GM23338 (cell line): ENCODE data around the gene NIPA2. TPM values are rescaled to one million over a fixed set of nuclear protein-coding genes. Genes with fewer than 3 reads are reported as not detected.

ENCODE experiments used
- ATAC-seq: fragments of 200-7000 bp; cut with Tn5 transposase; 3 replicates; pipeline ENCODE4 v1.9.1; 2020
- DNase-seq: peaks from one replicate; pipeline ENCODE4 v3.0.0-alpha.2; 2015; ENCODE audit warnings: low spot score
- H2AFZ ChIP-seq: fragments of 200-600 bp; sonication (generic); 2 replicates; pipeline ENCODE4 v1.8.0; 2016; ENCODE audit warnings: antibody characterized with exemption, mild to moderate bottlenecking, moderate library complexity
- H3F3A ChIP-seq: fragments of 200-600 bp; sonication (generic); replicated peaks from 2 replicates; pipeline ENCODE4 v1.8.0; 2017; ENCODE audit warnings: antibody characterized with exemption, mixed run types, low read depth
- H3K27ac ChIP-seq: fragments of 200-600 bp; sonication (generic); 2 replicates; pipeline ENCODE4 v1.6.1; 2016; ENCODE audit warnings: low read depth
- H3K27me3 ChIP-seq: fragments of 200-600 bp; sonication (generic); 2 replicates; pipeline ENCODE4 v1.8.0; 2016; ENCODE audit warnings: mild to moderate bottlenecking, mixed run types, moderate library complexity; ENCODE audit not compliant: insufficient read depth
- H3K36me3 ChIP-seq: fragments of 200-600 bp; sonication (generic); 2 replicates; pipeline ENCODE4 v1.8.0; 2016; ENCODE audit warnings: mild to moderate bottlenecking; ENCODE audit not compliant: insufficient read depth
- H3K4me1 ChIP-seq: fragments of 200-600 bp; sonication (generic); 2 replicates; pipeline ENCODE4 v1.8.0; 2016; ENCODE audit warnings: mild to moderate bottlenecking, moderate library complexity; ENCODE audit not compliant: insufficient read depth
- H3K4me2 ChIP-seq: fragments of 200-600 bp; sonication (generic); 2 replicates; pipeline ENCODE4 v1.7.1; 2017; ENCODE audit warnings: mixed run types
- H3K4me3 ChIP-seq: fragments of 200-600 bp; sonication (generic); 2 replicates; pipeline ENCODE4 v1.6.1; 2016; ENCODE audit warnings: mixed run types
- H3K79me2 ChIP-seq: fragments of 200-600 bp; sonication (generic); replicated peaks from 2 replicates; pipeline ENCODE4 v1.8.0; 2017; ENCODE audit warnings: mild to moderate bottlenecking; ENCODE audit not compliant: insufficient read depth
- H3K9me2 ChIP-seq: fragments of 200-600 bp; sonication (generic); 2 replicates; pipeline ENCODE4 v1.8.0; 2017; ENCODE audit not compliant: insufficient read depth
- H4K20me1 ChIP-seq: fragments of 200-600 bp; sonication (generic); replicated peaks from 2 replicates; pipeline ENCODE4 v1.8.0; 2017; ENCODE audit warnings: mild to moderate bottlenecking; ENCODE audit not compliant: insufficient read depth
- H3K27ac Mint-ChIP-seq: 2 replicates; pipeline ENCODE4 v1.8.0; 2020; ENCODE audit warnings: inconsistent platforms, mild to moderate bottlenecking, moderate library complexity, mixed read lengths
- H3K27me3 Mint-ChIP-seq: 3 replicates; pipeline ENCODE4 v1.8.0; 2022; ENCODE audit warnings: low read depth, mild to moderate bottlenecking, moderate library complexity, mixed read lengths, inconsistent platforms; ENCODE audit not compliant: insufficient read depth, poor library complexity
- H3K36me3 Mint-ChIP-seq: 3 replicates; pipeline ENCODE4 v1.8.0; 2021; ENCODE audit warnings: low read depth, mild to moderate bottlenecking, inconsistent platforms, moderate library complexity, mixed read lengths
- H3K4me1 Mint-ChIP-seq: 3 replicates; pipeline ENCODE4 v1.8.0; 2020; ENCODE audit warnings: mild to moderate bottlenecking, inconsistent platforms, mixed read lengths
- H3K4me3 Mint-ChIP-seq: 3 replicates; pipeline ENCODE4 v1.8.0; 2021; ENCODE audit warnings: moderate library complexity, mild to moderate bottlenecking, inconsistent platforms, mixed read lengths
- H3K9me3 Mint-ChIP-seq: 3 replicates; pipeline ENCODE4 v1.8.0; 2020; ENCODE audit warnings: moderate library complexity, mild to moderate bottlenecking, inconsistent platforms, mixed read lengths
- CREB1 ChIP-seq: fragments of 250-450 bp; sonication (Bioruptor Pico); IDR thresholded peaks from 2 replicates; pipeline ENCODE4 v1.5.0; 2020; ENCODE audit warnings: low read depth, mild to moderate bottlenecking, moderate library complexity
- ETS1 ChIP-seq: IDR thresholded peaks from 2 replicates; pipeline ENCODE4 v1.6.1; 2016; ENCODE audit warnings: antibody characterized with exemption
- EZH2 ChIP-seq: fragments of 200-600 bp; sonication (generic); IDR thresholded peaks from one replicate; pipeline ENCODE4 v1.8.0; 2017; ENCODE audit warnings: antibody characterized with exemption, mild to moderate bottlenecking, low read depth; ENCODE audit not compliant: unreplicated experiment
- EZH2phosphoT487 ChIP-seq: fragments of 200-600 bp; sonication (generic); IDR thresholded peaks from one replicate; pipeline ENCODE4 v1.8.1; 2018; ENCODE audit warnings: antibody characterized with exemption; ENCODE audit not compliant: unreplicated experiment
- JUNB ChIP-seq: IDR thresholded peaks from one replicate; pipeline ENCODE4 v1.6.1; 2016; ENCODE audit warnings: antibody characterized with exemption; ENCODE audit not compliant: unreplicated experiment
- NANOG ChIP-seq: IDR thresholded peaks from 2 replicates; pipeline ENCODE4 v1.6.1; 2016; ENCODE audit warnings: antibody characterized with exemption, borderline replicate concordance
- POLR2AphosphoS5 ChIP-seq: IDR thresholded peaks from 2 replicates; pipeline ENCODE4 v1.6.1; 2016; ENCODE audit warnings: antibody characterized with exemption, low read depth
- REST ChIP-seq: IDR thresholded peaks from one replicate; pipeline ENCODE4 v1.6.1; 2018; ENCODE audit warnings: antibody characterized with exemption; ENCODE audit not compliant: unreplicated experiment
- ZNF114 ChIP-seq: fragments of 250-450 bp; sonication (Bioruptor Pico); IDR thresholded peaks from 2 replicates; pipeline ENCODE4 v1.5.0; 2020; ENCODE audit warnings: mild to moderate bottlenecking, moderate library complexity
- ZNF331 ChIP-seq: fragments of 250-450 bp; sonication (Bioruptor Pico); IDR thresholded peaks from 2 replicates; pipeline ENCODE4 v1.5.0; 2020; ENCODE audit warnings: low read depth, mild to moderate bottlenecking, moderate library complexity
- ZNF462 ChIP-seq: fragments of 250-450 bp; sonication (Bioruptor Pico); IDR thresholded peaks from 2 replicates; pipeline ENCODE4 v1.5.0; 2020; ENCODE audit warnings: mild to moderate bottlenecking, moderate library complexity
- polyA plus RNA-seq: library from polyadenylated mRNA; unstranded; fragments of >200 nt; fragmentation: Nextera tagmentation; extraction: Ambion mirVana; gene quantifications from 2 replicates; pipeline ENCODE4 v1.2.1, GENCODE V29; 2016
- total RNA-seq: library from RNA; depleted of rRNA; stranded (reverse); fragments of >200 nt; shearing (Covaris generic); gene quantifications from 2 replicates; pipeline ENCODE4 v1.2.3, GENCODE V29; 2014

NIPA2 gene
- total and polyA plus RNA-seq, 2 experiments from 2014 or later, result 35.0 to 105 TPM

- TF ChIP-seq ZNF114 (no peak), JUNB (no peak), CREB1 (CRISPR knock-in tag) (no peak), ETS1 (no peak), POLR2AphosphoS5 (no peak), EZH2phosphoT487 (no peak), REST (no peak)
Measured at GRCh38 chr15:22892333-22892732, 53.9 kb downstream of the NIPA2 start (continued).

GRCh38 chr15:22893081-22893480, 54.6 kb downstream of the NIPA2 start:
- H3K4me1 Mint-ChIP-seq, result no peaks in the 10 kb centered on the region
- H3K4me3 Mint-ChIP-seq, result no peak overlapping the region
- H3K4me1 ChIP-seq, result no peaks in the 10 kb centered on the region
- no peaks in the 10 kb centered on the region for H3K79me2 ChIP-seq
- H3K4me2 ChIP-seq, result no peak overlapping the region
- ATAC-seq, result no peak
- H3K36me3 ChIP-seq, result no peaks in the 10 kb centered on the region
- no peak overlapping the region for H2AFZ ChIP-seq
- peaks cover 14% of the 10 kb centered on the region; the same call in 2 of the 3 replicates for H3K36me3 Mint-ChIP-seq
- H3K27ac ChIP-seq, result no peak overlapping the region
- no peaks in the 10 kb centered on the region for H3K27me3 ChIP-seq
- no peak for DNase-seq
- no peak overlapping the region for H3K4me3 ChIP-seq
- H3F3A ChIP-seq, result no peaks in the 10 kb centered on the region
- H4K20me1 ChIP-seq, result no peaks in the 10 kb centered on the region; the same call in 1 of the 2 replicates
- no peaks in the 10 kb centered on the region for H3K9me2 ChIP-seq
- no peak overlapping the region for H3K27ac Mint-ChIP-seq
- H3K27me3 Mint-ChIP-seq, result peaks cover 2% of the 10 kb centered on the region
- no peaks in the 10 kb centered on the region for H3K9me3 Mint-ChIP-seq
- no peak for TF ChIP-seq REST
- no peak for TF ChIP-seq EZH2
- no peak for TF ChIP-seq ZNF114
- TF ChIP-seq ZNF462, result no peak
- no peak for TF ChIP-seq POLR2AphosphoS5
- TF ChIP-seq EZH2phosphoT487, result no peak
- TF ChIP-seq JUNB, result no peak
- TF ChIP-seq ZNF331, result no peak
- no peak for TF ChIP-seq CREB1 (CRISPR knock-in tag)
- TF ChIP-seq NANOG, result no peak
